Ovary (tissue), 1 donor: ENCODE results near the gene VPS37D.
"Not testable (repeated sequence)": the region's sequence is repeated elsewhere in the genome, so short reads cannot be mapped to it uniquely, and the experiment has no call there.

Source experiments
- EP300 ChIP-seq: sonication (generic); formaldehyde crosslinking; IDR thresholded peaks from one replicate; pipeline ENCODE4 v1.6.1; 2017; ENCODE audit warnings: antibody characterized with exemption
- POLR2A ChIP-seq: fragments of 450-650 bp; IDR thresholded peaks from one replicate; pipeline ENCODE4 v1.6.1; 2017; ENCODE audit warnings: antibody characterized with exemption, mild to moderate bottlenecking, moderate library complexity

GRCh38 chr7:73676062-73676461 is 8.4 kb downstream of the VPS37D start:
- not testable (repeated sequence) for TF ChIP-seq EP300, POLR2A
